ENCODE measurements around the gene ELK3.
A peak's percentile ranks its signal among the peaks of the same experiment; 100 is the strongest.

ELK3 gene

GRCh38 chr12:96193725-96194575 lies at the start of gene ELK3:
Gene ELK3, plus strand, starts transcription at chr12:96194375.
- DNase-seq = peak; percentile 78
- in situ Hi-C loops (cut with HindIII; ENCODE audit: low pct_ligation_motif_present, low pct_unique_long_range_greater_than_20kb, low sequenced_read_pairs) = no loop called here

GRCh38 chr12:96146747-96147146 lies 47.4 kb upstream of the ELK3 start:
- no peak for DNase-seq
- in situ Hi-C loops (cut with HindIII; ENCODE audit: low pct_ligation_motif_present, low pct_unique_long_range_greater_than_20kb, low sequenced_read_pairs) = no loop called here

DNA sequence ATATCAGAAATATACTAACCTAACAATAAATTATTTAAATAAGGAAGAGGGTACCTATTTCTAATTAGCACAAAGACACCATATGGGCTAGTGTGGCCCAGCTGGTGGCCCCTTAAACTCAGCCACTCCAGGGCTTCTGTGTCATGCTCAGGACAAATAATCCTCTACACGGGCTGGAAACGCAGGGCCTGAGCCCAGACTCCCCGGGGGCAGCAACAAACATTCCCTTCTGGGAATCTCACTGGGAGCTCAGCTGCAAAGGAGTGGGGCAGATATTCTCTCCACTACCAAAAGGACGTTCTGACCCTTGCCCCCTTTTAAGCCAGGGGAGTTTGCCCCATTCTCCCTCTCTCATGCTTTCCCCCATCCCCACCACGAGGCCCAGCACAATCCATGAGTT lies 43.7 kb upstream of the ELK3 start:
- no peak for DNase-seq
- in situ Hi-C loops (cut with HindIII; ENCODE audit: low pct_ligation_motif_present, low pct_unique_long_range_greater_than_20kb, low sequenced_read_pairs) = no loop called here

GRCh38 chr12:96152164-96152563 lies 42.0 kb upstream of the ELK3 start:
- in situ Hi-C loops (cut with HindIII; ENCODE audit: low pct_ligation_motif_present, low pct_unique_long_range_greater_than_20kb, low sequenced_read_pairs) = no loop called here
- no peak for DNase-seq

DNA sequence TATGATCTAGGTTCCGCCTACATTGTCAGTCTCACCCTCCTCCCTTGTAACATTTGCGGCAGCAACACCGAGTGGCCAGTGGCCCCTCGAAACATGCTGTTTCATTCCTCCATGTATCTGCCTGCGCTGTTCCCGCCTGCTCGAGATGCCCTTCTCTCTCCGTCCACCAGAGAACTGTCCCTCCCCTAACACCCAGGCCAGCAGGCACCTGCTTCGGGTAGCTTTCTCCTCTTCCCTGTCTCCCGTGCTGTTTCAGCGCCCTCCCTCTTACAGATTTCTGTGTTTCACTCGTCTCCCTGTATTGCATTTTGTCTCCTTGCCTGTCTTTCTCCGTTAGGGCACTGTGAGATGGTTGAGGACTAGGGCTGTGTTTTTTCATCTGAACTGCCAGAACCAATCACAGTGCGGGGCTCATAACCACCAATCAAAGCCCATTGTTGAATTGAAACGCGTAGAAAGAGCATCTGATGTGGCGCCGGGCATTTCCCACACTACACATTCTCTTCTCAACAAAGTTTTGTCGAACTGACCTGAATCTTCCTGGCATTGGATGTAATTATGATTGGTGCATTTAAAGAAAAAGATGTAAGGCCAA lies 40.9 kb upstream of the ELK3 start:
- in situ Hi-C loops (cut with HindIII; ENCODE audit: low pct_ligation_motif_present, low pct_unique_long_range_greater_than_20kb, low sequenced_read_pairs) = no loop called here
- no peak for DNase-seq

- in situ Hi-C loops (cut with HindIII; ENCODE audit: low pct_ligation_motif_present, low pct_unique_long_range_greater_than_20kb, low sequenced_read_pairs) = no loop called here
- DNase-seq = no peak
Observed at GRCh38 chr12:96155181-96155580, 39.0 kb upstream of the ELK3 start.

GRCh38 chr12:96155781-96156180 lies 38.4 kb upstream of the ELK3 start:
- in situ Hi-C loops (cut with HindIII; ENCODE audit: low pct_ligation_motif_present, low pct_unique_long_range_greater_than_20kb, low sequenced_read_pairs) = no loop called here
- DNase-seq = no peak

DNA sequence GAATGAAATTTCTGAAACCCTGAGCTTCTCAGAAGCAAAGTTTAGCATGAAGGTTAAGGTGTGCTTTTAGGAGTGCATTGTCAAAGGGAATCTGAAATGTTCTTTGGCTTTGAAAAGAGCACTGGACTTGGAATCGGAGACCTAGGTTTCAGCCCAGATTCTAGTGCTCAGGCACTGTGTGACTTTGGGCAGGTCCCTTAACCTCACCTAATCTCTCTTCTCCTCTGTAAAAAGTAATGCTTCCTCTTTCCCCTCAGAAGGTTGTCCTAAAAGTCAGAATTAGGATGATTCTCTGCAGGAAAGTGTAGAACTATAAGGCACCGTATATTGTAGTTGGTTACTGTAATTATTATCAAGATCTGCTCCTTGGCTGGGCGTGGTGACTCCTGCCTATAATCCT lies 38.0 kb upstream of the ELK3 start:
- DNase-seq = no peak
- in situ Hi-C loops (cut with HindIII; ENCODE audit: low pct_ligation_motif_present, low pct_unique_long_range_greater_than_20kb, low sequenced_read_pairs) = no loop called here

DNA sequence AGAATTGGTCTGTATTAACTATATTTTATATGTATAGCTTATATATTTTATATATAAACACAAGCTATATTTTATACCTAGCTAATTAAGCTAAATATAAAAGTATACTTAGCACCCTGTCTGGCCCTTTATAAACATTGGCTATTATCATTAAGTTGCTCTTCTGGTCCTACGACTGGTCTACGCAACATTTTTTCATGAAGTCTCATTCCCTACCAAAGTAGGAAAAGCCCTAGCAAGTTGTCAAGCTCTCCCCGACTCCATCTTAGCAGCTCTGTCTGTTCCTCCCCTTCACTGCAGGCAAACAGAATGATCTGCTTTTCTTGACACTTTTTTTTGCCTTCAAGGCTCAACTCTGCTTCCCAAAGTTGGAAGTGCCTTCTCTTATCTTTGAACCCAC lies 36.7 kb upstream of the ELK3 start:
- no peak for DNase-seq
- in situ Hi-C loops (cut with HindIII; ENCODE audit: low pct_ligation_motif_present, low pct_unique_long_range_greater_than_20kb, low sequenced_read_pairs) = no loop called here

- in situ Hi-C loops (cut with HindIII; ENCODE audit: low pct_ligation_motif_present, low pct_unique_long_range_greater_than_20kb, low sequenced_read_pairs) = no loop called here
- DNase-seq = no peak
Observed at GRCh38 chr12:96164951-96165811, 29.0 kb upstream of the ELK3 start.

DNA sequence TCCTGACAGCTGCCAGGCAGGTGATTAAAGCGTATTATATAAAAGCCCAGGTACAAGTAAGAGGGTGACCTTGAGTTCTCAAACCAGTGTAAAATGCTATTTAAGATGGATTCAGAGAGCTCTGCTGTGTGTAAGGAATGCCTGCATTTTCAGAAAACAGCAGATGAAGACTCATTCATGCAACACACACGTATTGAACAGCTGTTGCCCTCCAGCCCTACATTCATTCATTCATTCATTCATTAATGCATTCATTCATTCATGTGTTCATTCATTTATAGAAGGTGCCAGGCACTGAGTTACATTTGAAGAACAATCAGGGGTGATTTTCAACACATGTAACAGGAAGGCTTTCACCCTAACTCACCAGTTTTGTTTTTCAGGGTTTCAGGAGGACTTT lies 27.4 kb upstream of the ELK3 start:
- DNase-seq = no peak
- in situ Hi-C loops (cut with HindIII; ENCODE audit: low pct_ligation_motif_present, low pct_unique_long_range_greater_than_20kb, low sequenced_read_pairs) = no loop called here

GRCh38 chr12:96167492-96167891 lies 26.7 kb upstream of the ELK3 start:
- no peak for DNase-seq
- in situ Hi-C loops (cut with HindIII; ENCODE audit: low pct_ligation_motif_present, low pct_unique_long_range_greater_than_20kb, low sequenced_read_pairs) = no loop called here

DNA sequence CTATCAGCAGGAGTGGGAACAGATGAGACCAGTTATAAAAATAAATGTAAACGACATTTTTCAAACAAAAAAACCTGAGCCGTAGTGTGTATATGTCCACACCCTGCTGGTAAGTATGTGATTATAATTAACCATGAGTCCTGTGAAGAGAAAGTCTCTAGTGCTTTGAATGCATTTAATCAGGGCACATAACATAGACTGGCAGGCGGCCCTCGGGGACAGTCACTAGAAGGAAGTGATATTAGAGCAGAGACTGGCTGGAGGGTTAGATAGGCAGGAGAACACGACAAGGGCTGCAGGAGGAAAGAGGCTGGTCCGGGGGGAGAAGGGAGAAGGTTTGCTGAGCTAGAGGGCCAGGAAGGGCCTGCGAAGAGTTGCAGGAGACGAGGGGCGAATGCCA lies 23.8 kb upstream of the ELK3 start:
- DNase-seq = no peak
- in situ Hi-C loops (cut with HindIII; ENCODE audit: low pct_ligation_motif_present, low pct_unique_long_range_greater_than_20kb, low sequenced_read_pairs) = no loop called here

GRCh38 chr12:96170762-96171161 lies 23.4 kb upstream of the ELK3 start:
- in situ Hi-C loops (cut with HindIII; ENCODE audit: low pct_ligation_motif_present, low pct_unique_long_range_greater_than_20kb, low sequenced_read_pairs) = no loop called here
- DNase-seq = no peak

DNA sequence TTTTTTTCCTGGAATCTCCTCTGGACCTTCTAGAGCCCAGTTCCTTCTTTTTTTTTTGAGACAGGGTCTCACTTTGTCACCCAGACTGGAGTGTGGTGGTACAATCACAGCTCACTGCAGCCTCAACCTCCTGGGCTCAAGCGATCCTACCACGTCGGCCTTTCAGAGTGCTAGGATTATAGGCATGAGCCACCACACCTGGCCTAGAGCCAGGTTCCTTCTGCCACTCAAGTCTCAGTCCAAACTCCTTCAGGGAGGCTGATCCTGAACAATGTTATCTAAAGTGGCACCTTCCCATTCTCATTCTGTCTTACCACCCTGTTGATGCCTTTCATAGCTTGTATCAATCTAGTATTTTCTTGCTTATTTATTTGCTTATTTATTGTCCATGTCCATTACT lies 22.3 kb upstream of the ELK3 start:
- in situ Hi-C loops (cut with HindIII; ENCODE audit: low pct_ligation_motif_present, low pct_unique_long_range_greater_than_20kb, low sequenced_read_pairs) = no loop called here
- DNase-seq = no peak

GRCh38 chr12:96172981-96173380 lies 21.2 kb upstream of the ELK3 start:
- DNase-seq = no peak
- in situ Hi-C loops (cut with HindIII; ENCODE audit: low pct_ligation_motif_present, low pct_unique_long_range_greater_than_20kb, low sequenced_read_pairs) = no loop called here

- no peak for DNase-seq
- in situ Hi-C loops (cut with HindIII; ENCODE audit: low pct_ligation_motif_present, low pct_unique_long_range_greater_than_20kb, low sequenced_read_pairs) = no loop called here
Observed at GRCh38 chr12:96176575-96176974, 17.6 kb upstream of the ELK3 start.

DNA sequence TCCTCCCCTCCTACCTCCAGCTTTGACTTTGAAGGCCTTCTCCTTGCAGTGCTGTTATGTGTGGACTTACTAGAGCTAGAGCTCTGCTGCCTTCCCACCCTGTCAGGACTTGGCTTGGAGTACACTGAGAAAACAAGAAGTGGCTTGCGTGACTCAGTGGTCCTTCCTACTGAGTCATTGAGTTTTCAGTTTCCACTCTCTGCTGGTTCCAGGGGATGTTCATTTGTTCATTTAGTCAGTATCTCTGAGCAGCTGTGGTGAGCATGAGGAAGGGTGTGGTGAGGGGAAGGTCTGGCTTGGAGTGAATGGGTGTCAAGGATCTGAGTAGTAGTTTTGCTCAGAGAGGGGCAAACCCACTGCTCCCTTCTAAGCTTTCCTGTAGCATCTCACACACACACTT lies 17.2 kb upstream of the ELK3 start:
- in situ Hi-C loops (cut with HindIII; ENCODE audit: low pct_ligation_motif_present, low pct_unique_long_range_greater_than_20kb, low sequenced_read_pairs) = no loop called here
- no peak for DNase-seq

DNA sequence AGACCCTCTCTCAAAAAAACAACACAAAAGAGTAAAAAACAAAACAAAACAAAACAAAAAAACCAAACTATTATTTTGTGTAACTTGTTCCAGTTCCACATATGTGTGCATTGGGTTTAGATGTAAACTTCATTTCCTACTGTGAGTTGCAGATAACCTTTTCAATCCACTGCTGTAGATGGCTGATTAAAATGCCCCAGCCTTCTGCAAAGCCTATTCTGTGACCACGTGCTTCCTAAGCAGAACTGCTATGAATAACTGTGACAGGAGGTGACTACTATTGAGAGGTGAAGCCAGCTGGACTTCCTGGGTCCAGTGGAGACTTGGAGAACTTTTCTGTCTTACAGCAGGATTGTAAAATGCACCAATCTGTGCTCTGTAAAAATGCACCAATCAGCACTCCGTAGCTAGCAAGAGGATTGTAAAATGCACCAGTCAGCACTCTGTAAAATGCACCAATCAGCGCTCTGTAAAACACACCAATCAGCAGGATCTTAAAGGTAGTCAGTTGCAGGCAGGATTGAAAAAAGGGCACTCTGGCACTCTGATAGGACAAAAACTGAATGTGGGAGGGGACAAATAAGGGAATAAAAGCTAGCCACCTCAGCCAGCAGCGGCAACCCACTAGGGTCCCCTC lies 10.3 kb upstream of the ELK3 start:
- DNase-seq = no peak
- in situ Hi-C loops (cut with HindIII; ENCODE audit: low pct_ligation_motif_present, low pct_unique_long_range_greater_than_20kb, low sequenced_read_pairs) = no loop called here

Measured in ACHN (cell line).